H4 (cell line): ENCODE data around the gene FAM177A1. TPM values are rescaled to one million over a fixed set of nuclear protein-coding genes. Genes with fewer than 3 reads are reported as not detected.
"Not testable (repeated sequence)": the region's sequence is repeated elsewhere in the genome, so short reads cannot be mapped to it uniquely, and the experiment has no call there.

ENCODE experiments used
- DNase-seq: peaks from one replicate; pipeline ENCODE4 v3.0.0-alpha.2; 2015; ENCODE audit warnings: low spot score
- total RNA-seq: library from RNA; depleted of rRNA; stranded (reverse); fragments of >200 nt; shearing (Covaris generic); gene quantifications from 2 replicates; pipeline ENCODE4 v1.2.3, GENCODE V29; 2014; rRNA removed

The FAM177A1 gene, protein sequence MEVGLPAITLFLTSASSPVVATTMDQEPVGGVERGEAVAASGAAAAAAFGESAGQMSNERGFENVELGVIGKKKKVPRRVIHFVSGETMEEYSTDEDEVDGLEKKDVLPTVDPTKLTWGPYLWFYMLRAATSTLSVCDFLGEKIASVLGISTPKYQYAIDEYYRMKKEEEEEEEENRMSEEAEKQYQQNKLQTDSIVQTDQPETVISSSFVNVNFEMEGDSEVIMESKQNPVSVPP
- 21.4 and 30.7 TPM in 2 replicates for total RNA-seq

DNA sequence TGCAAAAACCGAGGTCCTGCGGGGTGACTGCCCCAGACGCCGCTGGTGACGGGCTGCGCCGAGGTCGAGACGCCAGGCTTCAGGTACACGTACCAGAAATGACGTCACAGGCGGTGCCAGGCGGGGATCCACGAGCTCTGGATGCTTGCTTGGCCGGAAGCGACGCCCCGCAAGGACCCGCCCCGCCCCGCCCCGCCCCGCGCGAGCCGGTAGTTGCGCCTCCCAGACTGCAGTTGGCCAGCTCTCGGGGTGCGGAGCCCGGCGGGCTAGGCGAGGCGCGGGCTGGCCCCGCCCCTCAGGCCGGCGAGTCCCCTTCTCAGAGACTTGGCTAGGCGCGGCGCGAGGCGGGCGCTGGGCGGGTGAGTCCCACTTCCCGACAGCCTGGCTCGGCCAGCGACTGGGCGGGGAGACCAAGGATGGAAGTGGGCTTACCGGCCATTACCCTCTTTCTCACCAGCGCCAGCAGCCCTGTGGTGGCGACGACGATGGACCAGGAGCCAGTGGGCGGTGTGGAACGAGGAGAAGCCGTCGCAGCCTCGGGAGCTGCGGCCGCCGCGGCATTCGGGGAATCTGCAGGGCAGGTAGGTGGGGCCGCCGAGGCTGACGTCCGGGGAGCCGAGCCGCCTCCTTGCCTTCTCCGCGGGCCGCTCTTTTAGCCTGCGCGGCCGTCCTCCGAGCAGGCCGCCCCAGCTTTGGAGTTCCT lies at the start of gene FAM177A1:
FAM177A1 (plus strand) TSS at position 225 of the 703 bp plus-strand sequence; CDS start at position 417, 192 bp downstream.
- DNase-seq = peak; percentile 95

GRCh38 chr14:34997762-34998161 lies 48.3 kb upstream of the FAM177A1 start:
- no peak for DNase-seq

DNA sequence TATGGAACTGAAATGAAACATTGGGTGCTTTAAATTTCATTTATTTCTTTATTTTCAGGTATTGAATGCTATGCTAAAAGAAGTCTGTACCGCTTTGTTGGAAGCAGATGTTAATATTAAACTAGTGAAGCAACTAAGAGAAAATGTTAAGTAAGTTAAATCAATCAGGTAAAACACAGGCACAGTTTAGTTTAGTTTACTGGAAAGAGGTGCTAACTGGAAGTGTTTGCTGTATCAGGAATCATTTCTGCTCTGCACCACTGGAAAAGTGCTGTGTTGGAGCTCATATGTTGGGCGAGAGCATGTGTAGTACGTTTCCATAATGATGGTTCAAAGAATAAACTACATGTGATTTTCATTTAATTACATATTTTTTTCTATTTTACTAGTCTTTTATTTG lies 46.6 kb upstream of the FAM177A1 start:
- DNase-seq = no peak

DNA sequence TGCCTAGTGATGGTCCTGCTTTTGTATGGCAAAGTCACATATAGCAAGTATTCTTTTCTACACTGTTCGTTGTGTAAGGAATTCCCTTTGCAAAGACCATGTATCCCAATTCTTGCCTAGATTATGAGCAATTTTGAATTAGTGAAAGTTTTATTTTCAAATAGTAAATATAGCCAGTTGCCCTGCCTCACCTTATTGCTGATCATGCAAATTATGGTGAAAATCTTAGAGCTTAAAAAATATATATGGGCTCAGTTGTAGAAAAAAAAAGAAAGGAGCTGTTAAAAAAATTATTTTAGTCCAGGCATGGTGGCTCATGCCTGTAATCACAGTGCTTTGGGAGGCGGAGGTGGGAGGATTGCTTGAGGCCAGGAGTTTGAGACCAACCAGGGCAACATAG lies 44.5 kb upstream of the FAM177A1 start:
- DNase-seq = no peak

- DNase-seq = no peak
These were observed 41.2 kb upstream of the FAM177A1 start for GRCh38 chr14:35004839-35005238.

DNA sequence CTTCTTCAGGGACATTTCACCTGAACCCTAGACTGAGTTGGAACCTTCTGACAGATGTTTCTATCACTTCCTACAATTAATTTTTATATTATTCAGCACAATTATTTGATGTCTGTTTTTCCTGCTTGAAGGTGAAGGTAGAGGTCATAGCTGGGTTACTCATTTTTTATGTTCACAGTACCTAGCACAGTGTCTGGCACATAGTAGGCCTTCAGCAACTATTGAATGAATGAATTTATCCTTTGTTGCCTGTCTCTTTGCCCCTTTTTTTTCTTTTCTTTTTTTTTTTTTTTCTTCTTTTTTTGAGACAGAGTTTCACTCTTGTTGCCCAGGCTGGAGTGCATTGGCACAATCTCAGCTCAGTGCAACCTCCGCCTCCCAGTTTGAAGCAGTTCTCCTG lies 29.5 kb upstream of the FAM177A1 start:
- DNase-seq = no peak

DNA sequence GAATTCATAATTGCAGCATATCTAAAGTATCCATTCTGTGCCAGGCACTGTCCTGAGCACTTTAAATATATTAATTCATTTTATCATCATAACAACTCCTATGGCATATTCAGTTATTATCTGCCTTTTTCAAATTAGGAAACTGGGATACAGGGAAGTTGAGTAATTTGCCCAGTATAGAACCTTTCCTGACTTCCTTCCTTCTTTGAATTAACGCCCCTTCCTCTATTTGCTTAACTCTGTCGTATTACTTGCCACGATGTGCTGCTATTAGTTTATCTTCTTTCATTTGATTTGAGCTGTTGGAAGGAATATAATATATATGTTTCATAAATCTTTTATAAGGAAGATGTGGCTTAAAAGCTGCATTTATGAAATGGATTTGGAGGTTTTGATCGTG lies 25.4 kb upstream of the FAM177A1 start:
- no peak for DNase-seq

GRCh38 chr14:35028435-35028834 lies 17.6 kb upstream of the FAM177A1 start:
- no peak for DNase-seq

DNA sequence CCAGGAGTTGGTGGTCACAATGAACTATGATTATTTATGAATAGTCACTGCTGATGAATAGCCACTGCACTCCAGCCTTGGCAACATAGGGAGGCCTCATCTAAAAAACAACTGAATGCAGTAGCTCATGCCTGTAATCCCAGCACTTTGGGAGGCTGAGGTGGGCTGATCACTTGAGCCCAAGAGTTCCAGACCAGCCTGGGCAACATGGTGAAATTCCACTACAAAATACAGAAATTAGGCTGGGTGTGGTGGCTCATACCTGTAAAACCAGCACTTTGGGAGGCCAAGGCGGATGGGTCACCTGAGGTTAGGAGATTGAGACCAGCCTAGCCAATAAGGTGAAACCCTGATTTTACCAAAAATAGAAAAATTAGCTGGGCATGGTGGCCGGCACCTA lies 13.5 kb upstream of the FAM177A1 start:
- DNase-seq = no peak

- no peak for DNase-seq
These were observed 11.6 kb upstream of the FAM177A1 start for GRCh38 chr14:35034440-35034833.

DNA sequence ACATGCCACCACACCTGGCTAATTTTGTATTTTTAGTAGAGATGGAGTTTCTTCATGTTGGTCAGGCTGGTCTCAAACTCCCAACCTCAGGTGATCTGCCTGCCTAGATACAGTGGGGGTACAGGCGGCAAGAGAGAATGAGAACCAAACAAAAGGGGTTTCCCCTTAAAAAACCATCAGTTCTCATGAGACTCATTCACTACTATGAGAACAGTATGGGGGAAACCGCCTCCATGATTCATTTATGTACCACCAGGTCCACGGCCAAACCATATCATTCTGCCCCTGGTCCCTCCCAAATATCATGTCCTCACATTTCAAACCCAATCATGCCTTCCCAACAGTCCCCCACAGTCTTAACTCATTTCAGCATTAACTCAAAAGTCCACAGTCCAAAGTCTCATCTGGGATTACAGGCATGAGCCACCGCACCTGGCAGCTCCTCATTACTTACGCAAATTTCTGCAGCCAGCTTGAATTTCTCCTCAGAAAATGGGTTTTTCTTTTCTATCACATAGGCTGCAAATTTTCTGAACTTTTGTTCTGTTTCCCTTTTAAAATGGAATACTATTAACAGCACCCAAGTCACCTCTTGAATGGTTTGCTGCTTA lies 11.0 kb upstream of the FAM177A1 start:
- DNase-seq = not testable (repeated sequence)

DNA sequence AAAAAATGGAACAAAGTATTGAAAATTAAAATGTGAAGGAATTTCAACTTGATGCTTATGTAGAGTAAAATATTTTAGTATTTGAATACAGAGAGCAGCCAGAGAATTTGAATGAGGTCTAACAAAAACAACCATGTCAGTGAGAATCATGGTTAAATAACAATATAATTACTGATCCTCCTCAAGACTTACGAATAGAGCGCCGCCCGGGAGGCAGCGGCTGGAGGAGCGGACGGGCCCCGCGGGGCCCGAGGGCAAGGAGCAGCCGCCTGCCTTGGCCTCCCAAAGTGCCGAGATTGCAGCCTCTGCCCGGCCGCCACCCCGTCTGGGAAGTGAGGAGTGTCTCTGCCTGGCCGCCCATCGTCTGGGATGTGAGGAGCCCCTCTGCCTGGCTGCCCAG lies 7.8 kb upstream of the FAM177A1 start:
- not testable (repeated sequence) for DNase-seq

DNA sequence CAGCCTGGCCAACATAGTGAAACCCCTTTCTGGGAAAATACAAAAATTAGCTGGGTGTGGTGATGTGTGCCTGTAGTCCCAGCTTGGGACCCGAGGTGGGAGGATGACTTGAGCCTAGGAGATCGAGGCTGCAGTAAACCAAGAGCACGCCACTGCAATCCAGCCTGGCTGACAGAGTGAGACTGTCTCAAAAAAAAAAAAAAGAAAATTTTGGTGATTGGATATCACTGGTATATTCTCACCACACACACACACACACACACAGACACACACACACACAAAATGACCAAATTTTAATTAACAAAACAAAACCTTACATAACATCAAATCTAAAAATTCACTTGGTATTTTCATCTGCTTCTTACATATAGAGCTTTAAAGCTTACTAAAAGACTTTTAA lies 3.4 kb upstream of the FAM177A1 start:
- DNase-seq = no peak

- DNase-seq = no peak
These were observed 3.0 kb upstream of the FAM177A1 start for GRCh38 chr14:35043046-35043445.

DNA sequence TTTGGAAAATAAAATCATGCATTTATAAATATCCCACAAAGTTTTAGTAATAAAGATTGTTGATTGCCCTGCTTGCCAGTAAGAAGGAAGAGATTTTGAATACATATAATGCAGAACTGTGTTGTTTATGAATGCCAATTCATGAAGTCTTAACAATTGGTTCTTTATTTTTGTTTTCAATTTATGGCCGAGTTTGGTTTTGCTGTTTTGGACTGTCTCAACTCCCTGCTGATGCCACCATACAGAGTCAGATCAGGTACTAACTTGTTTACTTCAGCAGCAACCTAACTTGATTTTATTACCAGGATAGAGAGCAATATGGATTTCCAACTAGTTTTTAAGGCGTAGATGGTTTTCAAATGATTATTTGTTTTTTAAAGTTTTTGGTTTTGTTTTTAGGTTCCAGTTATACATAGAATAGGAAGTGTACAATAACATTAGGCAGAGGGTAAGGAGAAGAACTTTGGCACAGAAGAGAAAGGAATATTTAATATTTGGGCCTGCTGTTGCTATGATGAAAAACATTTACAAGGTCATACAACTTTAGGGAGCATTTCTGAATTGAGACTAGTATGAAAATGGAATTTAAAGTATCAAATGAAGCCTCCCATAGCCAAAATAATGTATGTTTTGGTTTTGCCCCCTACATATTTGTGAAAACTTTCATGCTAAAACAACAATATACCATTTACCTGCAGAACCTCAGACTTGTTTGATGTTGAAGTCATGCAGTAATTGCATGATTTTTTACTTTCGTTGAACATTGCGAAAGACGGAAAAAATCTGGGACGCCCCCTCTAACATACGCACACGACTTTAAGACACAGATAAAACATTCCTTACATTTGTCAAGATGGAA lies 904 bp upstream of the FAM177A1 start:
- DNase-seq = no peak

DNA sequence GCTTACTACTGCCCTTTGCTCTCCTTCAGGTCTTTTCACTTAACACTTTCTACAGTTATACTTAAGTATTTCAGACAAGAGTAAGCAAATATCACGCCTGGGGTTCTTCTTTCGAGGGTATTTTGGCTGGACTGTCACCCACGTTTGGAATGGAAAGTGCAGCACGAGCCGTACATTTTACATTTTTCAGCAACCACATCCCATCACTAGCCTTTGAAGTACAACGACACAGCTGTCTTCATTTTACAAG lies 349 bp upstream of the FAM177A1 start:
- DNase-seq = no peak

GRCh38 chr14:35046751-35047536 lies 872 bp downstream of the FAM177A1 start:
- peak; percentile 27 for DNase-seq

DNA sequence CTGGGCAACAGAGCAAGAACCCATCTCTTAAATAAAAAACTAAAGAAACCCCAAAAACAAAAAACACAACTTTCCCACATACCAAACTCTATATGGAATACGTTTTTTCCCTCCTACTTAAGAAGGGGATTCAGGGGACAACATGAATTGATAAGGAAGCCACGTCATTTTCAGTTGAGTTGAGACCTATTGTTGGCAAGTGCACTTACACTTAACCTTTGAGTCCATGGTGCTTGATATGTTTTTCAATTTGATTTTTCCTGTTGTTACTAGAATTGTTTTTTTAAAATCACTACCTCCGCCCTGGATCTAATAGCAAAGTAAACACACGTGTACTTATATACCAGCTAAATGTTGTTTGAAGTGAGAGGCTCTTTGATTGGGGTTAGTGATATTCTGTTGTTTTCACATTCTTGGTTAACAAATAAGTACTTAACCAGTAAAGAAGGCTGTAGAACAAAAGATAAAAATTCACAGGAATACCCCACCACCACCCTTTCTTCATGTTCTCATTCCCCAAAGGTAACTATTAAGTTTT lies 2.0 kb downstream of the FAM177A1 start:
- DNase-seq = no peak

GRCh38 chr14:35050652-35051051 lies 4.6 kb downstream of the FAM177A1 start:
- DNase-seq = peak; percentile 40

- DNase-seq = peak; percentile 36
These were observed 5.7 kb downstream of the FAM177A1 start for GRCh38 chr14:35051796-35052195.

GRCh38 chr14:35052637-35053036 lies 6.6 kb downstream of the FAM177A1 start:
- no peak for DNase-seq
